HG03342 (cell line): Measurements from ENCODE around the gene FRMD7.

Experiments used
- ATAC-seq: cut with Tn5 transposase; IDR thresholded peaks from one replicate; pipeline ENCODE4 v1.9.1; 2021; ENCODE audit warnings: mild to moderate bottlenecking, moderate library complexity; ENCODE audit not compliant: unreplicated experiment

The FRMD7 gene

GRCh38 chrX:132037479-132037993, 90.3 kb downstream of the FRMD7 start:
- no peak for ATAC-seq

DNA sequence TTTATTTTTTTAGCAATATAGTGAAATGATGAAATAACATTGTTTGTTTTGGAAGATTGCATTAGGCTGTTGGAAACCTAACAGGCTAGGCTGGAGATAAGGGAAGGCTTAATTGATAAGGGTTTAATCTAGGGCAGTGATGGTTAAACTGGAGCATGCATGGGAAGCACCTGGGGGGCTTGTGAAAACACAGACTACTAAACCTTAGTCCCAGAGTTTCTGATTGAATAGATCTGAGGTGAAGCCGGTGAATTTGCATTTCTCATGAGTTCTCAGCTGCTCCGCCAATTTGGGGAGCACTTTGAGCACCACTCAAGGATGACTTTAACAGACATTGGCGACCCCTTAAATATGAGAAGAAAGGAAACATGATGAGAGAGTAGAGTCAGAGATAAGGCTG, 93.2 kb downstream of the FRMD7 start:
- ATAC-seq, result no peak

DNA sequence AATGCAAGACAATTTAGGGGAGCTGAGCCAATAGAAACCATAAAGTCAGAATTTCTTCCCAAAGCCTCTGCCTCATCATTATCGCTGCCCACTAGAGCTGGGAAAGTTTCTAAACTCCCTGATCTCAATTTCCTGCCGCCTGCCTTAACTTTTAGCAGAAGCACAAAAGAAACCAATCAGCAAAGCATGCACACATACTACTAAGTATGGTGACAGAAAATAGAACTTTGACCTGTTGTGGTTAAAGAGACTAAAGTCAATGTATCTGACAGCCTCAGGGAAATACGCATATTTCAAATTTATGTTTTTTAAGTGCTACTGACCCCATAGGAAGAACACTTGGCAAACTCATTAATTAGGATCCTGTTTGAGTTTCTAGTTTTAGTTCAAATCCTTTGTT, 94.7 kb downstream of the FRMD7 start:
- ATAC-seq, result no peak

- no peak for ATAC-seq
Observed at GRCh38 chrX:132031867-132032266, 96.0 kb downstream of the FRMD7 start.

- ATAC-seq, result no peak
Observed at GRCh38 chrX:132030264-132030663, 97.6 kb downstream of the FRMD7 start.
